Sigmoid colon (tissue), 7 donors: ENCODE data around the gene USP22. TPM values are rescaled to one million over a fixed set of nuclear protein-coding genes. Genes with fewer than 3 reads are reported as not detected.
A peak's percentile ranks its signal among the peaks of the same experiment; 100 is the strongest.

ENCODE experiments used
- DNase-seq: peaks from one replicate; pipeline ENCODE4 v3.0.0-alpha.2; 2019
- H3K27ac ChIP-seq, 4 donors: fragments of 200-600 bp; sonication (generic); one replicate each; pipeline ENCODE4 v1.5.1; 2016 to 2019; ENCODE audit warnings: mild to moderate bottlenecking in 1 of 4
- H3K27me3 ChIP-seq, 3 donors: fragments of 200-600 bp; sonication (generic); one replicate each; pipeline ENCODE4 v1.5.1; 2019; ENCODE audit warnings: mild to moderate bottlenecking in 1 of 3
- H3K36me3 ChIP-seq, 4 donors: fragments of 200-600 bp; sonication (generic); one replicate each; pipeline ENCODE4 v1.5.1; 2016 to 2019
- H3K4me1 ChIP-seq, 4 donors: fragments of 200-600 bp; sonication (generic); one replicate each; pipeline ENCODE4 v1.5.1; 2017 to 2019
- H3K4me3 ChIP-seq, 4 donors: fragments of 200-600 bp; sonication (generic); one replicate each; pipeline ENCODE4 v1.5.1; 2017 to 2019; ENCODE audit warnings: mild to moderate bottlenecking in 2 of 4, moderate library complexity in 1 of 4
- H3K9me3 ChIP-seq, 4 donors: fragments of 200-600 bp in 3 of 4; sonication (generic) in 3 of 4; one replicate each; pipeline versions ENCODE4 v1.5.1 to v1.6.1; 2013 to 2019
- EP300 ChIP-seq, 4 donors: sonication (generic); formaldehyde crosslinking; IDR thresholded peaks; one replicate each; pipeline ENCODE4 v1.6.1; 2017; ENCODE audit warnings: antibody characterized with exemption in 4 of 4
- POLR2A ChIP-seq, 2 donors: fragments of 450-650 bp; IDR thresholded peaks; one replicate each; pipeline ENCODE4 v1.6.1; 2016; ENCODE audit warnings: antibody characterized with exemption in 2 of 2, mild to moderate bottlenecking in 2 of 2, moderate library complexity in 2 of 2
- POLR2AphosphoS5 ChIP-seq, 4 donors: sonication (generic); formaldehyde crosslinking; IDR thresholded peaks; one replicate each; pipeline ENCODE4 v1.6.1; 2017; ENCODE audit warnings: antibody characterized with exemption in 4 of 4
- WGBS, 2 donors: extraction: QIAGEN DNeasy Blood & Tissue Kit; methylation state at CpG; one replicate each; pipeline ENCODE4 v1.1.7; 2013; 5-methylcytosine and 5-hydroxymethylcytosine counted together
- intact Hi-C: fragments of 100-400 bp; cut with DNase I; formaldehyde crosslinking; loops from one replicate; pipeline ENCODE4 v1.15.1; 2023
- polyA plus RNA-seq, 3 donors: library from polyadenylated mRNA; stranded (reverse); fragments of 200-250 nt; gene quantifications; one replicate each; pipeline ENCODE4 v1.2.3, GENCODE V29; 2013
- total RNA-seq, 4 donors: library from RNA; depleted of rRNA; stranded (reverse); fragments of >200 nt; gene quantifications; one replicate each; pipeline ENCODE4 v1.1.0, GENCODE V29; 2016
- TF ChIP-seq, protein P1 (sequence below), 4 experiments: fragments of 450-650 bp in 3 of 4; fragments of 200-600 bp in 1 of 4; IDR thresholded peaks; one replicate each; pipeline ENCODE4 v1.5.1; 2016 to 2019; ENCODE audit warnings: antibody characterized with exemption in 4 of 4, mild to moderate bottlenecking in 3 of 4, moderate library complexity in 2 of 4
- donor health status: healthy with polysubstance abuse.
- donor health status: Bipolar disorder and iron deficiency.
- donor health status: healthy.

Gene USP22
- total and polyA plus RNA-seq, 7 donors = 25.2 to 84.2 (median 71.2) TPM

DNA sequence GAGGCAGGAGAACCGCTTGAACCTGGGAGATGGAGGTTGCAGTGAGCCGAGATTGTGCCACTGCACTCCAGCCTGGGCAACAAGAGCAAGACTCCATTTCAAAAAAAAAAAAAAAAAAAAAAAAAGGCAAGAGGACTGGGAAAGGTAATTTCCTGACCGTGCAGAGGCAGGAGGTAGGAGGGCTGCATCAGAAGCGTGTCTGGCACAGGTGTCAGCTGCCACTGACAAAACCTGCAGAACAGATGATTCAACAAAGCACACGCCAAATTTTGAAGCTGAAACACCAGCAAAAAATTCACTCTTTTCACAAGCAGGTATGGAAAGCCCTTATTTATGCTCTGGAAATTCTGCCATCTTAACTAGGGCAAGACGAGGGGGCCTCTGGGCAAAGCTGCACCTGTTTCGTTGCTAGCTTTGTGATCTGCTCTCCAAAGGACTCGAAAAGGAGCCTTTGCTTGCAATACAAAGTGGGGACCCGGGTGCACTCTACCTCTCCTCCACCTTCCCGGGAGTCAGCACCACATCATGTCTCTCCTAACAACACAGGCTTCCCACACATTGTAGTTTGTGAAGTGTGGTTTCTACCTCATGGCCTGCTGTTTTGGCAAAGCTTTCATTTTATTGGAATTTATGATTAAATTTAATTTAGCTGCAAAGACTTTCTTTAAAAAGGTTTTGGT is 33.7 kb downstream of the USP22 start:
- Histone ChIP-seq H3K4me3 (no peak overlapping the region), H3K36me3 (peaks cover 72 to 100% (median 85%) of the 10 kb centered on the region in 4 donors), H3K27me3 (no peaks in the 10 kb centered on the region), H3K27ac (no peak overlapping the region), H3K4me1 (peaks cover 0 to 37% (median 11%) of the 10 kb centered on the region in 4 donors), H3K9me3 (no peaks in the 10 kb centered on the region)
- 82 to 90% methylated on average over 10 of the region's 10 CpGs for WGBS, 2 donors
- DNase-seq = peak; percentile 42
- intact Hi-C loops = no loop called here
- TF ChIP-seq EP300 (IDR thresholded peaks at IDR 0.05) (no peak), POLR2AphosphoS5 (IDR thresholded peaks at IDR 0.05) (no peak), POLR2A (IDR thresholded peaks at IDR 0.05) (no peak)
- TF ChIP-seq, protein P1, sequence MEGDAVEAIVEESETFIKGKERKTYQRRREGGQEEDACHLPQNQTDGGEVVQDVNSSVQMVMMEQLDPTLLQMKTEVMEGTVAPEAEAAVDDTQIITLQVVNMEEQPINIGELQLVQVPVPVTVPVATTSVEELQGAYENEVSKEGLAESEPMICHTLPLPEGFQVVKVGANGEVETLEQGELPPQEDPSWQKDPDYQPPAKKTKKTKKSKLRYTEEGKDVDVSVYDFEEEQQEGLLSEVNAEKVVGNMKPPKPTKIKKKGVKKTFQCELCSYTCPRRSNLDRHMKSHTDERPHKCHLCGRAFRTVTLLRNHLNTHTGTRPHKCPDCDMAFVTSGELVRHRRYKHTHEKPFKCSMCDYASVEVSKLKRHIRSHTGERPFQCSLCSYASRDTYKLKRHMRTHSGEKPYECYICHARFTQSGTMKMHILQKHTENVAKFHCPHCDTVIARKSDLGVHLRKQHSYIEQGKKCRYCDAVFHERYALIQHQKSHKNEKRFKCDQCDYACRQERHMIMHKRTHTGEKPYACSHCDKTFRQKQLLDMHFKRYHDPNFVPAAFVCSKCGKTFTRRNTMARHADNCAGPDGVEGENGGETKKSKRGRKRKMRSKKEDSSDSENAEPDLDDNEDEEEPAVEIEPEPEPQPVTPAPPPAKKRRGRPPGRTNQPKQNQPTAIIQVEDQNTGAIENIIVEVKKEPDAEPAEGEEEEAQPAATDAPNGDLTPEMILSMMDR (IDR thresholded peaks at IDR 0.05) = no peak

DNA sequence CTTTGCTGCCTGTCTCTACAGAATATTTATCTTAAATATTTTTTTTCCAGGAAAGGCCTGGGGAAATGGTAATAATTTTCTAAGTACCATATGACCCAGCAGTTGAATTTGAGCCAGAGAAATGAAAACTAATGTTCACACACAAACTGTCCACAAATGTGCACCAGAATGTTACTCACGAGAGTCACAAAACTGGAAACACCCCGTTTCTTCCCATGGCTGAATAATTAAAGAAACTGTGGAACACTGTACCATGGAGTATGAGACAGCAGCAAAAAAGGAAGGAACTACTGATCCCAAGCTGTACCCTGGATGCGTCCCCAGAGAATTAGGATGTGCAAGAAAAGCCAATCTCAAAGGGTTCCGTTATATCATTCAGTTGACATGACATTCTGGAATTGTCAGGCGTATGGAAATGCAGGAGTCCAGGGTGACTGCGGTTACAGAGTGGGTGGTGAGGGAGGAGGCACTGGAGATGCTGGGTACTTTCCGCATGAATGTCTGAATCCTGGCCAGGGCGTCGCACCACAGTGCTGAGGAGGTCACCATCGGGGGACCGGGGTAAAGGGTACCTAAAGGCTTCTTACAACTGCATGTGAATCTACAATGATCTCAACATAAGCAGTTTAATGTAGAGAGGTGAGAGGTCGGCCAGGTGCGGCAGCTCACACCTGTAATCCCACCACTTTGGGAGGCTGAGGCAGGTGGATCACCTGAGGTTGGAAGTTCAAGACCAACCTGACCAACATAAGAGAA is 34.5 kb downstream of the USP22 start:
- Histone ChIP-seq H3K9me3 (no peaks in the 10 kb centered on the region), H3K4me1 (peaks cover 0 to 34% (median 11%) of the 10 kb centered on the region in 4 donors), H3K27me3 (no peaks in the 10 kb centered on the region), H3K4me3 (no peak overlapping the region), H3K36me3 (peaks cover 80 to 100% (median 92%) of the 10 kb centered on the region in 4 donors), H3K27ac (peak overlapping the region in 1 of 4 donors; percentile 30)
- WGBS, 2 donors = 86 to 90% methylated on average over 13 of the region's 13 CpGs
- intact Hi-C loops = no loop called here
- peak; percentile 54 for DNase-seq
- TF ChIP-seq POLR2AphosphoS5 (IDR thresholded peaks at IDR 0.05) = no peak
- TF ChIP-seq, protein P1 (IDR thresholded peaks at IDR 0.05) = no peak
- no peak for TF ChIP-seq EP300 (IDR thresholded peaks at IDR 0.05)
- TF ChIP-seq POLR2A (IDR thresholded peaks at IDR 0.05) = no peak

DNA sequence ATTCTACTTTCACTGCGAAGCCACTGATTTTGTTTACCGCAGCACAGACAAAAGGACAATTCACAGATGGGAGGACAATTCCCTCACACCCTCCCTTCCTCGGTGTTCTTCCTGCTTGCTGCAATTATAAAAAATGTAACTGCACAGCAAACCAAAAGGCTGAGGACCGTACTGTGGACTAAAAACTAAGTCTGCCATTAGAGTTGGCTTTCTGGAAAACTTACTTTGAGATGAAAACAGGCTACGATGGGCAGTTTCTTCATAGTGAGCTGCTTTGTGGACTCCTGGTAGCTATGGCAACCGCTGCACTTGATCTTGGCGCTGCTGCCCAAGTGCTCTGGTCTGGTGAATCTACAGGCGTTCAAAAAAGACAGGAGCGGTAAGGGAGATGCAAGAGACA is 35.2 kb downstream of the USP22 start:
- Histone ChIP-seq H3K9me3 (no peaks in the 10 kb centered on the region), H3K27ac (peak overlapping the region in 1 of 4 donors; percentile 30), H3K4me3 (no peak overlapping the region), H3K27me3 (no peaks in the 10 kb centered on the region), H3K4me1 (peaks cover 0 to 27% (median 6%) of the 10 kb centered on the region in 4 donors), H3K36me3 (peaks cover 87 to 100% (median 97%) of the 10 kb centered on the region in 4 donors)
- TF ChIP-seq POLR2AphosphoS5 (IDR thresholded peaks at IDR 0.05) (no peak), EP300 (IDR thresholded peaks at IDR 0.05) (no peak), POLR2A (IDR thresholded peaks at IDR 0.05) (no peak)
- TF ChIP-seq, protein P1 (IDR thresholded peaks at IDR 0.05) = no peak
- intact Hi-C loops = no loop called here
- WGBS, 2 donors = 93 to 94% methylated on average over 9 of the region's 9 CpGs
- DNase-seq = no peak

DNA sequence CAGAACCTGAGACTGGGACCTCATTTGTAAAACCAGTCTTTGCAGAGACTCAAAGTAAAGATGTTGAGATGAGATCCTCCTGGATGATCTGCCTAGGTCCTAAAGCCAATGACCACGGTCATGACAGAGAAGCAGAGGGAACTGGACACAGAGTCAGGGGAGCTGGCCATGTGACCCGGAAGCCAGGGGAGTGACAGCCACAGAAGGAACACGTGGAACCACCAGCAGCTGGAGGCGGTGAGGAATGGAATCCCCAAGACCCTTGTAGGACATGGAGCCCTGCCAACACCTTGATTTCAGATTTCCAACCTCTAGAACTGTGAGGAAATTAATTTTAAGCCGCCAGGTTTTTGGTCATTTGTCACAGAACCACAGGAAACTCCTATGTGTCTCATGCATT is 37.0 kb downstream of the USP22 start:
- H3K4me3 ChIP-seq = no peak overlapping the region
- H3K27ac ChIP-seq = no peak overlapping the region
- intact Hi-C loops = no loop called here
- no peak for DNase-seq
- no peaks in the 10 kb centered on the region for H3K27me3 ChIP-seq
- TF ChIP-seq POLR2A (IDR thresholded peaks at IDR 0.05) = no peak
- H3K36me3 ChIP-seq = peaks cover 81 to 90% (median 85%) of the 10 kb centered on the region in 4 donors
- peaks cover 0 to 38% (median 20%) of the 10 kb centered on the region in 4 donors for H3K4me1 ChIP-seq
- 88 to 89% methylated on average over 5 of the region's 5 CpGs for WGBS, 2 donors
- H3K9me3 ChIP-seq = no peaks in the 10 kb centered on the region

DNA sequence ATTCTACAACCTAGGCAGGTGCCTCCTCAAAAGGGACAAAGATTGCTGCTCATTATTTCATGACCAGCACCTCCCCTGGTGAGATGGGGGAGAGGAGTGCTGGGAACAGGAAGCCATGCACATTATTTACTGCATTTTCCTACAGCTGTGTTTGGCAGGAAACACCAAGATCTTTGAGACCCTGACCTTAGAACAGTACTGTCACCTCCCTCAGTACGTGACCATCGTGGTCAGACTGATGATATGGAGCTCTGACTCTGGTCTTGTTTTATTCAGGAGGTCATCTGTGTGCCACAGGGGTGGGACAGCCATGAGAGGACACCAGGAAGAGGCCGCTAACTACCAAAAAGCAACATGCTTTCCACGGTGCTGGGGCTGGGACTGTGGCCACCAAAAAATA is 37.4 kb downstream of the USP22 start:
- whole genome bisulfite sequencing, 2 donors = 60 to 71% methylated on average over 4 of the region's 4 CpGs
- Histone ChIP-seq H3K4me3 (no peak overlapping the region), H3K27ac (peak overlapping the region in 1 of 4 donors; percentile 6), H3K36me3 (peaks cover 76 to 87% (median 81%) of the 10 kb centered on the region in 4 donors), H3K27me3 (no peaks in the 10 kb centered on the region), H3K9me3 (no peaks in the 10 kb centered on the region), H3K4me1 (peaks cover 0 to 42% (median 24%) of the 10 kb centered on the region in 4 donors)
- intact Hi-C loops = no loop called here
- no peak for DNase-seq
- TF ChIP-seq EP300 (IDR thresholded peaks at IDR 0.05) (no peak), POLR2AphosphoS5 (IDR thresholded peaks at IDR 0.05) (no peak), POLR2A (IDR thresholded peaks at IDR 0.05) (no peak)
- TF ChIP-seq, protein P1 (IDR thresholded peaks at IDR 0.05) = no peak
